Measurements from ENCODE around the gene KCNJ10.

DNA sequence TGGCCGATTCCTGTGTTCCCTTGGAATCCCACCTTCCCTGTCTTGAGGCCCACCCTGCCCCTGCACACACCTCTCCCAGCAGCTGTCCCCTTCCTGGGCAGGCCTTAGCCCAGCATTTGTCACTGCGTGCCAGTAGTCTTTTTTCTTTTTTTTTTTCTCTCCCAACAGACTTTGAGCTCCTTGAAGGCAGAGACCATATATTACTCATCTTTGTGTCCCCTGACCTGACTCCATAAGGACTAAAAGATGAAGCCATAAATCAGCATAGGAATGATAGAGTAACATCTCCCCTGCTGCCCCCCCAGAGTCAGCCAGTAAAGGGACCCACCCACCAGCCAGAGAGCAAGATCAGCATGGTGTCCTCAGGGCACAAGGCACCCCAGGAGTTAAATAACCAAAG lies 65.5 kb downstream of the KCNJ10 start:
- TF ChIP-seq CTCF (IDR thresholded peaks at IDR 0.05; ENCODE audit: low read depth, low read length) (no peak), EZH2phosphoT487 (IDR thresholded peaks at IDR 0.05; ENCODE audit: low read depth) (no peak)

Data from OCI-LY3 (cell line).